ENCODE data around the gene OR10G8.

OR10G8 gene

DNA sequence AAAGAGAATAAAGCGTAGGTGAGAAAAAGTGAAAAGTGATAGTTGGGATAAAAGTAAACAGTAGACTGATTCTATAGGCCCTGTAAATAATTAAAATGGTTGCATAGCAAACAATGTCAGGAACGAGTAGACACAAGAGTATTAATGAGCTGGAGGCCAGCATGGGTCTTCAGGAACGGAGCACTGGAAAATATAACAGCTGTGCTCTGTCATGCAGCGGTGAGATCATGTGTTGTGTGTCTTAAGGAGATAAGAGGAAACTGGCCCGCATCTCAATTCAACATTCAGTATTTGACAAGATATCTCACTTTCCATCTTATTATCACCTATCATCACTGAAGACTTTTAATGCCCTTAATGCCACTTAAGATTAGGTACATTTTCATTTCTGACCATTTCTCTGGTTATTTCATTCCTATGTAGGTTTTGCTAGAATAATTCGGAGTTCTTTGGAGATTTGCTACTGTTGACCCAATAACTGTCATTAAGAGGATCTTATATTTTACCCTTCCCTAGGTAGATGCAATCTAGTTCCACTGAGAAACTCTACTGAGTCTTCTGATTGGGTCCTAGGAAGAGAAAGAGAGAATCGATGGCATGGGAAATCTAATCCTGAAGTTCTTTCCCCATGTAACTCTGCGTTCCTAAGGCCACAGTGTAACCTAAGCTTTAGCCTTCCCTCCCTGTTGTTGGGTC is 53.2 kb downstream of the OR10G8 start:
- DNase-seq, result no peak

Data from HCEC 1CT (cell line).